GM19193 (cell line): ENCODE data around the gene DOCK9.

Source experiments
- POLR2A ChIP-seq: IDR thresholded peaks from 4 replicates; pipeline ENCODE4 v1.6.1; 2011; ENCODE audit not compliant: insufficient read depth, insufficient read length; ENCODE audit errors: extremely low read depth

Gene DOCK9

GRCh38 chr13:98853771-98854221 is 124.1 kb downstream of the DOCK9 start:
- TF ChIP-seq POLR2A, result no peak

GRCh38 chr13:98851276-98851675 is 126.6 kb downstream of the DOCK9 start:
- no peak for TF ChIP-seq POLR2A

GRCh38 chr13:98848746-98849145 is 129.1 kb downstream of the DOCK9 start:
- no peak for TF ChIP-seq POLR2A

GRCh38 chr13:98847780-98848179 is 130.1 kb downstream of the DOCK9 start:
- no peak for TF ChIP-seq POLR2A

- no peak for TF ChIP-seq POLR2A
Measured at GRCh38 chr13:98846986-98847385, 130.9 kb downstream of the DOCK9 start.

- TF ChIP-seq POLR2A, result no peak
Measured at GRCh38 chr13:98846521-98846920, 131.3 kb downstream of the DOCK9 start.

GRCh38 chr13:98845742-98846141 is 132.1 kb downstream of the DOCK9 start:
- no peak for TF ChIP-seq POLR2A

- TF ChIP-seq POLR2A, result no peak
Measured at GRCh38 chr13:98844021-98844420, 133.8 kb downstream of the DOCK9 start.

GRCh38 chr13:98843482-98843877 is 134.4 kb downstream of the DOCK9 start:
- no peak for TF ChIP-seq POLR2A

- no peak for TF ChIP-seq POLR2A
Measured at GRCh38 chr13:98842858-98843481, 134.9 kb downstream of the DOCK9 start.

- no peak for TF ChIP-seq POLR2A
Measured at GRCh38 chr13:98842070-98842469, 135.8 kb downstream of the DOCK9 start.

GRCh38 chr13:98839856-98840769 is 137.8 kb downstream of the DOCK9 start:
- TF ChIP-seq POLR2A, result no peak

- TF ChIP-seq POLR2A, result no peak
Measured at GRCh38 chr13:98838776-98839175, 139.1 kb downstream of the DOCK9 start.

GRCh38 chr13:98837896-98838295 is 140.0 kb downstream of the DOCK9 start:
- TF ChIP-seq POLR2A, result no peak

GRCh38 chr13:98835156-98835555 is 142.7 kb downstream of the DOCK9 start:
- no peak for TF ChIP-seq POLR2A
